GM19025 (cell line): ENCODE results near the gene RABL2B.

ENCODE experiments used
- ATAC-seq: cut with Tn5 transposase; IDR thresholded peaks from one replicate; pipeline ENCODE4 v1.9.1; 2021; ENCODE audit warnings: mild to moderate bottlenecking, low read depth, moderate library complexity; ENCODE audit not compliant: unreplicated experiment

RABL2B gene

GRCh38 chr22:50724616-50725015, 58.8 kb downstream of the RABL2B start:
- no peak for ATAC-seq

GRCh38 chr22:50723991-50724390, 59.4 kb downstream of the RABL2B start:
- no peak for ATAC-seq

- no peak for ATAC-seq
Observed at GRCh38 chr22:50722716-50723428, 60.6 kb downstream of the RABL2B start.

- no peak for ATAC-seq
Observed at GRCh38 chr22:50722048-50722701, 61.3 kb downstream of the RABL2B start.

GRCh38 chr22:50721257-50721844, 62.1 kb downstream of the RABL2B start:
- no peak for ATAC-seq

GRCh38 chr22:50720301-50721256, 62.9 kb downstream of the RABL2B start:
- no peak for ATAC-seq

GRCh38 chr22:50719814-50720300, 63.6 kb downstream of the RABL2B start:
- no peak for ATAC-seq

- no peak for ATAC-seq
Observed at GRCh38 chr22:50718352-50718709, 65.1 kb downstream of the RABL2B start.

GRCh38 chr22:50717709-50718351, 65.6 kb downstream of the RABL2B start:
- no peak for ATAC-seq
